ENCODE measurements around the gene ITSN1. TPM values are rescaled to one million over a fixed set of nuclear protein-coding genes. Genes with fewer than 3 reads are reported as not detected.
A peak's percentile ranks its signal among the peaks of the same experiment; 100 is the strongest.

The ITSN1 gene
- total RNA-seq, 4 donors from 2014 or later = 31.1 to 42.5 (median 35.9) TPM

- Histone ChIP-seq H3K27ac (replicated peaks in 1 of 4) (peak overlapping the region; percentile 77 to 85 (median 82)), H3K4me1 (peaks cover 17 to 32% (median 25%) of the 10 kb centered on the region in 4 donors), H3K36me3 (no peaks in the 10 kb centered on the region), H3K4me3 (peak overlapping the region; percentile 30 to 43 (median 35)), H3K9me3 (no peaks in the 10 kb centered on the region), H3K27me3 (no peaks in the 10 kb centered on the region)
- WGBS = 45% methylated on average over 14 of the region's 17 CpGs
- TF ChIP-seq CTCF (IDR thresholded peaks at IDR 0.05) = no peak
- no peak for TF ChIP-seq POLR2AphosphoS5 (IDR thresholded peaks at IDR 0.05)
- no peak for TF ChIP-seq EP300 (IDR thresholded peaks at IDR 0.05)
- TF ChIP-seq POLR2A (IDR thresholded peaks at IDR 0.05; ENCODE audit: low read depth) = no peak
- intact Hi-C loops (cut with DNase I) = no loop called here
- no peak for DNase-seq (ENCODE audit: extremely low spot score)
Observed at GRCh38 chr21:33948096-33948950, 306.0 kb downstream of the ITSN1 start.

- Histone ChIP-seq H3K36me3 (no peaks in the 10 kb centered on the region), H3K27me3 (no peaks in the 10 kb centered on the region), H3K4me3 (no peak overlapping the region), H3K27ac (replicated peaks in 1 of 4) (peak overlapping the region; percentile 77 to 85 (median 82)), H3K4me1 (peaks cover 17 to 30% (median 25%) of the 10 kb centered on the region in 4 donors), H3K9me3 (no peaks in the 10 kb centered on the region)
- intact Hi-C loops (cut with DNase I) = no loop called here
- TF ChIP-seq POLR2A (IDR thresholded peaks at IDR 0.05; ENCODE audit: low read depth) (no peak), EP300 (IDR thresholded peaks at IDR 0.05) (no peak), CTCF (IDR thresholded peaks at IDR 0.05) (no peak), POLR2AphosphoS5 (IDR thresholded peaks at IDR 0.05) (no peak)
- 82% methylated on average over 7 of the region's 9 CpGs for WGBS
- no peak for DNase-seq (ENCODE audit: extremely low spot score)
Observed at GRCh38 chr21:33948951-33949444, 306.7 kb downstream of the ITSN1 start.

Other genes with a start within 250 kb of the ITSN1 start
- gene IFNGR2, start 239.1 kb upstream of the ITSN1 start, total RNA-seq = 10 to 100 TPM; 28.7 to 56.3 (median 39.3) TPM
- 10 to 100 TPM; 40.2 to 95.1 (median 67.2) TPM for gene TMEM50B, start 162.5 kb upstream of the ITSN1 start, total RNA-seq
- 1 to 10 TPM in 3 of 4 donors, under 1 TPM in 1; 0.83 to 2.1 (median 1.7) TPM for gene DNAJC28, start 150.8 kb upstream of the ITSN1 start, total RNA-seq
- 10 to 100 TPM; 35.8 to 61.8 (median 49.0) TPM for gene GART, start 100.4 kb upstream of the ITSN1 start, total RNA-seq
- gene SON, start 99.5 kb upstream of the ITSN1 start, total RNA-seq = 100 to 1,000 TPM; 219 to 258 (median 244) TPM
- gene DONSON, start 53.8 kb upstream of the ITSN1 start, total RNA-seq = 10 to 100 TPM in 1 of 4 donors, 1 to 10 TPM in 3; 3.5 to 11.2 (median 5.2) TPM
- gene CRYZL1, start 760 bp upstream of the ITSN1 start, total RNA-seq = 10 to 100 TPM; 26.8 to 40.3 (median 32.4) TPM

All from esophagus muscularis mucosa (tissue), 4 donors.